ENCODE measurements around the gene ACAN.

The ACAN gene

GRCh38 chr15:88803241-88803919, at the start of gene ACAN:
Gene ACAN, plus strand, starts transcription at chr15:88803436. Its CDS starts 32,771 bp downstream, at chr15:88836207.
- no peak for DNase-seq (ENCODE audit: low spot score)

GRCh38 chr15:88756521-88756920, 46.7 kb upstream of the ACAN start:
- DNase-seq (ENCODE audit: low spot score): no peak

- no peak for DNase-seq (ENCODE audit: low spot score)
These were observed 46.3 kb upstream of the ACAN start for GRCh38 chr15:88756921-88757320.

GRCh38 chr15:88759872-88760271, 43.4 kb upstream of the ACAN start:
- DNase-seq (ENCODE audit: low spot score): no peak

- no peak for DNase-seq (ENCODE audit: low spot score)
These were observed 38.8 kb upstream of the ACAN start for GRCh38 chr15:88764448-88764847.

GRCh38 chr15:88765212-88765611, 38.0 kb upstream of the ACAN start:
- no peak for DNase-seq (ENCODE audit: low spot score)

- no peak for DNase-seq (ENCODE audit: low spot score)
These were observed 33.9 kb upstream of the ACAN start for GRCh38 chr15:88769161-88769971.

GRCh38 chr15:88775776-88776175, 27.5 kb upstream of the ACAN start:
- DNase-seq (ENCODE audit: low spot score): no peak

- no peak for DNase-seq (ENCODE audit: low spot score)
These were observed 26.6 kb upstream of the ACAN start for GRCh38 chr15:88776646-88777045.

- DNase-seq (ENCODE audit: low spot score): no peak
These were observed 23.3 kb upstream of the ACAN start for GRCh38 chr15:88779944-88780343.

- no peak for DNase-seq (ENCODE audit: low spot score)
These were observed 20.8 kb upstream of the ACAN start for GRCh38 chr15:88782465-88782864.

GRCh38 chr15:88785217-88785616, 18.0 kb upstream of the ACAN start:
- no peak for DNase-seq (ENCODE audit: low spot score)

GRCh38 chr15:88788036-88788435, 15.2 kb upstream of the ACAN start:
- no peak for DNase-seq (ENCODE audit: low spot score)

- no peak for DNase-seq (ENCODE audit: low spot score)
These were observed 14.4 kb upstream of the ACAN start for GRCh38 chr15:88788816-88789215.

GRCh38 chr15:88790486-88790885, 12.8 kb upstream of the ACAN start:
- DNase-seq (ENCODE audit: low spot score): no peak

- DNase-seq (ENCODE audit: low spot score): no peak
These were observed 11.6 kb upstream of the ACAN start for GRCh38 chr15:88791637-88792036.

GRCh38 chr15:88792342-88793282, 10.6 kb upstream of the ACAN start:
- DNase-seq (ENCODE audit: low spot score): no peak

GRCh38 chr15:88794001-88794400, 9.2 kb upstream of the ACAN start:
- DNase-seq (ENCODE audit: low spot score): no peak

GRCh38 chr15:88797663-88798339, 5.4 kb upstream of the ACAN start:
- DNase-seq (ENCODE audit: low spot score): no peak

- DNase-seq (ENCODE audit: low spot score): no peak
These were observed 3.9 kb upstream of the ACAN start for GRCh38 chr15:88799341-88799740.

- DNase-seq (ENCODE audit: low spot score): peak; percentile 63
These were observed 3.2 kb upstream of the ACAN start for GRCh38 chr15:88800026-88800425.

GRCh38 chr15:88800738-88801137, 2.5 kb upstream of the ACAN start:
- DNase-seq (ENCODE audit: low spot score): no peak

Data from LoVo (cell line).